Activated CD4-positive, alpha-beta T cell treated with anti-CD3 and anti-CD28 coated beads for 4 hours (primary cell): Measurements from ENCODE around the gene GMIP.

ENCODE experiments used
- DNase-seq, 2 donors: peaks; one replicate each; pipeline ENCODE4 v3.0.0-alpha.2; 2020

Gene GMIP

DNA sequence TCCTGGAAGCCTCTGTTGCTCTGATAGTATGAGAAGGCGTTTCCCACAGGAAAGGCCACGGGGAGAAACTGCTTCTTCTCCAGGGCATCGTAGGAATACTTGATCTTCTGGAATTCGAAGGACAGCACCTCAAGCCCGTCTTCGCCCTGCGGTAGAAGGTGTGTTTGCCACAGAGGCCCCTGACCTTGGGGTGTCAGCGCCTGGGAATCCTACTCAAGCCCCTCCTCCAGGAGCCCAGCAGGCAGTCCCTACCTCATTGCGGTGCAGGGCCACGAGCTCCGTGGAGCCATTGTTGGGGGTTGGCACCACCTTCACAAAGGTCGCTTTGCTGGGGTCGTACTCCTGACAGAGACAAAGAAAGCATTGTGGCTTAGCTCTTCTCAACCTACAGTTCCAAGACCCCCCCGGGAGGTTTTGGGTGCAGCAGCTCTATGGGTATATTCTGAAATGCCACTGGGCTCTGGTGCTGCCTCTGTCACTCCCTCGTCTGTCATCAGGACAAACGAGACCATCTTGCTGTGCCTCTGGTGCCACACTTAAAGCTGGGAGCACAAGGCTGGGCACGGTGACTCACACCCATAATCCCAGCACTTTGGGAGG lies 16.3 kb upstream of the GMIP start:
- DNase-seq, result no peak

DNA sequence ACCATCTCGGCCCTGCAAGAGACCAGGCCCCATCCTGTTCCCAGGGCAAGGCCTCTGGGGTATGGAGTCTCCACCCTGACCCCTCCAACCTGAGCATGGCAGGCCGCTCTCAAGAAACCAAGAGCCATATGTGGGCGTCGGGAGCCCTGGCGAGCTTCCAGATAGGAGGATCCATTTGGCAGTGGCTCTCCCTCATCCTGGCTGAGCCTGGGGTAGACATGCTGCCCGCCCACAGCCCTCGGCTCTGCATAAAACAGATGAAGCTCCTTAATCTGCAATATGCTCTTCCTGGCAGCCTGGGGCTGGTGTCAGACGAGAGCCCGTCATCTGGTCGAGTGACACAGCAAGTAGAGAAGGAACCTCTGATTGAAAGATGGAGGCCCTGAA lies 13.9 kb upstream of the GMIP start:
- DNase-seq, result no peak

DNA sequence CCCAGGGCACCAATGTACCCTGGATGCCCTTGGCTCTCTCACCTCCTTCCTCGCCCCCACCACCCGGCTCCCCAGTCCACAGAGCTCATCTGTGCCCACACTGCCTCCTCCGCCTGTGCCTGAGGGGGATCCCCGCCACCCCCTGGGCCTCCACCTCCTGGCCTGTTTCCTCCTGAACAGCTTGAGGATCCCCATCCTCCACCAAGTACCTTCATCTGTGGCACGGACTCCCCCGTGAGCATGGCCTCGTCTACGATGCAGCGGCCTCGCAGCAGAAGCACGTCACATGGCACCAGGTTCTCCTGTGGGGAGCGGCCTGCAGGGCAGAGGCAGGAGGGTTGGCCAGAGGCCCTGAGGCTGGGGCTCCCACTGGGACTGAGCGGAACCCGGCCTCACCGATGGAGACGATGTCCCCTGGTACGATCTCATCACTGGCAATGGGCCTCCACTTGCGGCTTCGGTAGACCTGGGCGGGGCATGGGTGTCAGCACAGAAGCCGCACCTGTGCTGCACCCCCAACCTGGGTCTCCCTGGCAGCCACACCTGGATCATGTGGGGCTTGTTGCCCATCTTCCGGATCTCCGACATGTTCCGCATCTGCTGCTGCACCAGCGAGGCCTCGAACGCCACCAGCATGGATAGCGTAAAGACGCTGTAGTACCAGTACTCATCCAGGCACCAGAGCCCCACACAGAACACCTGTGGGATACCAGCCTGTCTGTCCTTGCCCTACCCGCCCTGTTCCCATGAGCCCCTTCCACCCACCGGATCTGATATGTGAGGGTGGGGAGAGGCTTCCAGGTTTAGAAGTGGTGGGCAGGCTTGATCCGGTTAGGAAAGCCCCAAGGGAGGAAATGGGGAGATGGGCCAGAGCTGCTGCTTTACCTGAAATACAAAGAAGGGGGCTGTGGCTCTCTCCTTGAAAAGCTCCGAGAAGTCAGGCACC lies 13.3 kb upstream of the GMIP start:
- no peak for DNase-seq

DNA sequence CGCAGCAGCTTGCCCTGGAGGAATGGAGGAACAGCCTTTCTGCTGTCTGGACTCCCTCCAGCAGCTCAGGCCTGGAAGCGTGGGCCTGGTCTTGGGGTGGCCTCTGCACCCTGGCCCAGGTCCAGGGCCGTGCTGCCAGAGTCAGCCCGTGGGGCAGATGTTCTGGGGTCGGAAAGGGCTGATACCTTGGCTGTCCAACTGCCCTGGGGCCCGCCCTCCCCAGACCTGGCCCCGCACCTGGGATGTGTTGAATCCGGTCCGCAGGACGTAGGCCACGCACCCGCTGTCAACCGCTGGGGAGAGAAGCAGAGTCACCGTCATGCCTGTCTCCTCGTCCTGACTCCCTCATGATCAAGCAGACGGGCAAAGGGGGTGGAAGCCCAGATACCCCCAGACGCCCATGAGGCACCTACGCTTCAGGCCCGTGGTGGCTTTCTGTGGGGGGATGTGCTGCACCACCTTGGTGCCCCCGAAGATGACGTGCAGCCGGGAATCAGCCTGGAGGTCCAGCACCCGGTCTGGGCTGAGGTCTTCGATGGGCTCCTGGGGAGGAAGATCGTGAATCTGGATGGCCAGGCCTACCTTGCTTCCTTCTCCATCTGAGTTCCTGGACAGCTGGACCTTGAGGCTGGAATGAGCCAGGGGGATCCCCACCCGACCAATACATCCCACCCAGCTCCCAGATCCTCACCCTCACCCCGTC lies 12.3 kb upstream of the GMIP start:
- DNase-seq, result no peak

DNA sequence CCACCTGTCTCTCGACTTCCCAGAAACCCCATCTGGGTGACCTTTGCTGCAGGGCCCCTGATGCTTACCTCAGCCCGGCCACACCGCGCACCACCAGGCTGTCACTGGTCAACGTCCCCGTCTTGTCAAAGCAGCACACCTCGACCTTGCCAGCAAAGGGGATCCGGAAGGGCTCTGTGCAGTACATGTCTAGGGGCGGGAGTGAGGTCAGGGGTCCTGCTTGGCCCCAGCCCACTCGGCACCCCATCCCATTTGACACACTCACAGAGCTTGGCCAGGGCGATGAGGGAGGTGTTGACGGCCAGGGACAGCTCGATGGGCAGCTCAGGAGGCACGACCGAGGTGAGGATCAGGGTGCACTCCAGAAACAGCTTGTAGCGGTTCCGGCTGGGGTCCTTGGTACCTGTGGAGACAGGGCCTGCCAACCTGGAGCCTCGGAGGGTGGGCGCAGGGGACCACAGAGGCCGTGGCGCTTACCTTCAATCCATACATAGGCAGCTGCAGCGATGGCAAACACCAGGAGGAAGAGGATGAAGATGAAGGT lies 11.7 kb upstream of the GMIP start:
- DNase-seq, result no peak

DNA sequence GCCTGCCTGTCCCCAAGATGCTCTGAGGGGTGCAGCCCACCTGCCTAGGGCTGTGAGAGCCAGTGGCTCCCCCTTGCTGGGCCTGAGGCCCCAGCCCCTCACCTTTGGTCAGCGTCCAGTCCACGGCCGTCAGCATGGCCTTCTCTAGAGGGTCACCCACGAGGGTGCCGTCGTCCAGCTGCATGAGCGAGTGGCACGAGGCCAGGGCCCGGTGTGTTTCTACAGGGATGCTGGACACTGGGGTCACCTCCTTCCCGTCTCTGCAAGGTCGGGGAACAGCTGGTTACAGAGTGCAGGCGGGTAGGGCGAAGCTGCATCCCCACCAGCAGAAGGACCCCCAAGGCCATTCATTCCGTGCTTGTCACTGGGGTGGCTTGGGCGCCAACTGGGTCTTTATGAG lies 11.0 kb upstream of the GMIP start:
- no peak for DNase-seq

DNA sequence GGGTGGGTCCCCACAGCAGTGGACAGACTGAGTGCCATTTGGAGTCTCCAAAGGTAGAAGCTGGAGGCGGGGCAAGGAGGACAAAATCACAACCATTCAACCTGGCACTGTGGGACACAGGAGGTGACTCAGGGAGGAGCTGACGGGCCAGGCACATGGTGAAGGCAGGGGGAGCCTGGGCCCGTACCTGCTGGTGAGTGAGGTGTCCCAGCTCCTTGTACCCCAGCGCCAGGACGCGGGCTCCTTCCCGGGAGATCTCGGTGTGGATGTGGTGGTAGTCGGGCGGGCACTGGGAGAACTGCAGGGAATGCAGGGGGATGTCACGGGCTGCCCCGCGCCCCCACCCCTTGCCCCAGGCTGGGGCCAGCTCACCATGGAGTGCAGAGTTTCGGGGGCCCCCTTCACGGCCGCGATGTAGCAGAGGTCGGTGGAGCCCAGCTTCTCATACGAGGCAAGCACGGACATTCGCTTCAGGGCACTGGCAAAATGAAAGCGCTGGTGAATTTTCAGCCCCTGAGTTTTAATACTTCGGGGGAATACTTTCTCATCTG lies 10.2 kb upstream of the GMIP start:
- no peak for DNase-seq

DNA sequence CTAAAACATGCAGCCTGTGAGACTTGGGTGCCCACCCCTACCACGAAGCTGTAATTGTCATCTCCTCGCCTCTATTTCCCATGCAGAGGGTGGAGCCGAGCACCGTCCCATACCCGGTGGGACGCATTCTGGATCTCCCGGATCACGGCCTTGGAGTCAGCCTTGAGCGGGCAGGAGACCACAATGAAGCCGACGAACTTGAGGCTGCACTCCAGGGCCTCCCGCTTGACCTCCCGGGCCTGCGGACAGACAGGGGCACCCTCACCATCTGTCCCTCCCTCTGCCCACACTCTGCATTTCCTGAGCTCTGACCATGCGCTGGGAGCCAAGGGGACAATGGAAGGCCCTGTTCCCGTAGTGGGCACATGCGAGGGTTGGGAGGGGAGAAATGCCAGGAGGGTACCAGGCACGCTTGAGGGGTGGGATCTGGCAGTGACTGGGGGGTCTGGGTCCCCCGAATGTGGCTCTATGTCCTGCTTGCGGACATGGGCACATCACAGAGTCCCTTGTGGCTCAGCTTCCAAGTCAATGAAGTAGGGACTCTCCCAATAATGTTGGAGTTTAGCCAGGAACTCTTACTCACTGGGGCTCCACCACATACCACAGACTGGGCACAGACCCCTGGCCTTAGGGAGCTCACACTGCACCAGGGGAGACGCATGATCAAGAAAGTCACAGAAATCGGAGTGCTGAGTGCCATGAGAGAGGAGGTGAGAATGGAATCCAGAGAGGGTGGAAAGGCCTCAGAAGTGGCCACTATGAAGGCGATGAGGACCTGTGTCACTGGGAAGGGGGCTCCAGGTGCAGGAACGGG lies 9.2 kb upstream of the GMIP start:
- no peak for DNase-seq

DNA sequence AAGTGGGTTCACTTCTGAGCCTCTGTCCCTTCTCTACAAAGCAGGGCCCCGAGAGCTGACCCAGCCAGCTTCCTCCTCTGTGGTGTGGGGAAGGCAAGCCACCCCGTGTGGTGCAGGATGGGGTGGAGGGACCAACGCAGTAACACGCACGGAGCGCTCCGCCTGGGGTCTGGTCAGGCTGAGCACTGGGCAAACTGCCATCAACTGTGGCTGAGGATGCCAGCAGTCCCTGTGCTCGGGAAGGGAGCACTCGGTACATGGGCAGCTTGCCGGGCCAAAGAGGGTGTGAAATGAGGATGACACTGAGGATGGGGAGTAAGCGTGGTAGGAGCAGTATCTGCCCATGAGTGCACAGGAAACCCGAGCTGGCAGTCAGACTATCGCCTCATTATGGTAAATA lies 7.6 kb upstream of the GMIP start:
- no peak for DNase-seq

DNA sequence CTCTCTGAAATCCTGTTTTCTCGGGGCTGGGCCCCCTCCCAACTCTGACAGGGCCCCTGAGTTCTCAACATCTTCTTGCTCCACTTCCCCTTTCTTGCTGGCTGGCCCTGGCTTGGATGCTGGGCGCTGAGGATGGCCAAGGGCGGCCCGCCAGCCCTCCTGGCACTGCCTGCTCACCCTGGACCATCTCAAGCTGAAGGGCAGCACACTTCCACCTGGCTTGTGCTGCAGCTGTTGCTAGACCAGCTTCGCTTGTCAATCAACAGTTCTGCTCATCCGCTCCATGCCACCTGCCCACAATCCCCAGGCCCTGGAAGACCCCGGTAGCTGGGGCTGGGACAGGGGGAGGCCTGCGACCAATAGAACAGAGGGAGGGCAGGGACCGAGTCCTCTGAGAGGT lies 6.9 kb upstream of the GMIP start:
- no peak for DNase-seq

DNA sequence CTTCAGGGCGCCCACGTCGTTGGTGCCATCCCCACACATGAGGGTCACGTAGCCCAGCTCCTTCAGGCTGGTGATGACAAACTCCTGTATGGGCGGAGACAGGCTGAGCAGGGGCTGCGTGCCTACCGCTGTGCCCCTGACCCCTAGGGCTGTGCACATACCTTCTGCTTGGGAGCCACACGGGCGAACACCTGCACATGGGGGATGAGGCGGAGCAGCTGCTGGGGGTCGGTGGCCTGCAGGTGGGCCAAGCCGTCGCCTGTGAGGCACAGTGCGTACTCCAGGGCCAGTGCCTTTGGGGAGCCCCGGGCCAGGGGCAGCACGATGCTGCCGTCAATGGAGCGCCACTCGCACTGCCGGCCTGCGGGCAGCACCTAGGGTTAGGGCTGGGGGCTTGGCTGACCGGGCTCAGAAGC lies 6.1 kb upstream of the GMIP start:
- DNase-seq, result no peak

DNA sequence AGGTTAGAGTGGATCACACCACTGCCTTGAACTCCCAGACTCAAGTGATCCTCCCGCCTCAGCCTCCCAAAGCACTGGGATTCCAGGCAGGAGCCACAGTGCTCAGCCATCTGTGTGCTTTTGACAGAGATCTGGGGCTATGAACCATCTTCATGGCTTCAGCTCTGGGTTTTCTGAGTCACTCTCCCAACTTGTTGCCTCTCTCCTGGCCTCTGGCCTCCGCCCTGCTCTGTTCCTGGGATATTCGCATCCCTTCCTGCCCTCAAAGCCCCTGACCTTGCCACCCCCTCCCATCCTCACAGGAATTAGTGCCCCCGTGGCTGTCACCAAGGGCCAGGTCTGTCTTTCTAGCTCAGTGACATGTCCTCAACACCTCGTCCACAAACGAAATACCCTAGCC lies 5.7 kb upstream of the GMIP start:
- no peak for DNase-seq

DNA sequence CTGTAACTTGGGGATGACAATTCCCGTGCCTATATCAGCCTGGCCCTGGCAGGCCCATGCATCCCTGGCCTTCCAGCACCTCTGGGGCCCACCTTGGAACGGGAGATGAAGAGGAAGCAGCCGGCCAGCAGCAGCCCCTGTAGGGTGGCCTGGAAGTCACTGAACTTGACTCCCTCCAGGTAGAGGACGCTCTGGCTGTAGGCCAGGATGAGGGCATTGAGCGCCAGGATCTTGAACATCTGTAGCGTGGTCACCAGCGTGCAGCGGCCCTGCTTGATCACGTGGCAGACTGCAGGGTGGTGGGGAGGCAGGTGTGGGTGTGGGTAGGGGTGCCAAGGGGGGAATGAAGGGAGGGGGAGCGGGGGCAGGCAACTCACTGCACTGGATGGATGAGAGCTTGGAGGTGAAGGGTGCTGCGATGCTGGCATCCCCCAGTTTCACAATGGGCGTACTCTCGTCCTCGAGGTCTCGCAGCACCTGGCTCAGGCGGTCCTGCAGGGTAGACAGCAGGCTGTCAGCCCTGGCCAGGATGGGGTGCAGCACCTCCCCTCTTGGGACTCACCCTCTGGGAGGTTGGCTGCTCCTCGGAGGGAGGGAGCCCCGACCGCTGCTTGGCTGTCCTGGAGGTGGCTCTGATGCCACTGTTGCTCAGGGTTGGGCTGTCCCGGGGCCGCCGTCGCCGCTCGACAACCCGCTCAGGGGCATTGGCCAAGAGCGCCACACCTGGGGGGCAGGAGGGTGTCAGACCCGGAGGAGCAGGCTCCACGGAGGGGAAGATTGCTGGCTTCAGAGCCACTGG lies 3.8 kb upstream of the GMIP start:
- no peak for DNase-seq

DNA sequence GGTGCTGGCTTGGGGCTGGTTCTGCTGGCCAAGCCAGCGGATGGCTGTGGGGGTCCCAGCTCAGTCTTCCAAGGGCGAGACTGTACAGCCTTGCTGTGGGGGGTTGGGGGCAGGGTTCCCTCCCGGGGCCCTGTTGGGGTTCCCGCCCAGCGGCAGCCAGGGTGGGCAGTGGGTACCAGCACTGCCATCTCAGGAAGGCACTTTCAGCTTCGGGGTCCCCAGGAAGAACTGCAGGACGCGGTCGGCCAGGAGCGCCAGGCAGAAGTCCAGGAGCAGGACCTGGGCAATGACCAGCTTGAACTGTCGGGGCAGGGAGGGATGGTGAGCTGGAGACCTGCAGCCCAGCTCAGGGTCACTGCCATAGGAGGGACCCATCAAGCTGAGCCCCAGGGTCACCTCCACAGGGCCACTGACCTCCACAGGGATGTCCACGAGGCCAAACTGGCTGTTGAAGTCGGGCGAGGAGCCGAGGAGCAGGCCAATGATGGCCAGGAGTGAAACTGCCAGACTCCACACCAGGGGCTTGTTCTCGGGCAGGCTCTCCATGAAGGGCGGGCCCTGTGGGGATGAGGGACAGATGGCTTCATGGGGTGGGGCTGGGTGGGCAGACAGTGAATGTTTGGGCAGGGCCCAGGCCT lies 1.9 kb upstream of the GMIP start:
- DNase-seq, result no peak

DNA sequence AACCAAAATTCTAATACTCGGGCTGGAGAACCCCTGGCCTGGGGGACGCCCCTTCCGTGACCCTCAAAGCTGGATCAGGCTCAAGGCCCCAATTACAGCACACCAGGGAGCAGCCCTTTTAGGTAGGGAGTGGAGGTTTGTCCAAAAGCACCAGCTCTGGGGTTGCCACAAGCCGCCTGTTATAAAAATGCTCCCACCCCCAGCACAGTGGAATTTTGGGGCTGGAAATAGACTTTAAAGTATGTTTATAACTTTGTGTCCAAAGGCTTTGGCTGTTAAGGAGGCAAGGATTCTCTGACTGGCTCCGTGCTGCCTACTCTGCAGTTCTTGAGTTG lies 564 bp upstream of the GMIP start:
- DNase-seq, result no peak

DNA sequence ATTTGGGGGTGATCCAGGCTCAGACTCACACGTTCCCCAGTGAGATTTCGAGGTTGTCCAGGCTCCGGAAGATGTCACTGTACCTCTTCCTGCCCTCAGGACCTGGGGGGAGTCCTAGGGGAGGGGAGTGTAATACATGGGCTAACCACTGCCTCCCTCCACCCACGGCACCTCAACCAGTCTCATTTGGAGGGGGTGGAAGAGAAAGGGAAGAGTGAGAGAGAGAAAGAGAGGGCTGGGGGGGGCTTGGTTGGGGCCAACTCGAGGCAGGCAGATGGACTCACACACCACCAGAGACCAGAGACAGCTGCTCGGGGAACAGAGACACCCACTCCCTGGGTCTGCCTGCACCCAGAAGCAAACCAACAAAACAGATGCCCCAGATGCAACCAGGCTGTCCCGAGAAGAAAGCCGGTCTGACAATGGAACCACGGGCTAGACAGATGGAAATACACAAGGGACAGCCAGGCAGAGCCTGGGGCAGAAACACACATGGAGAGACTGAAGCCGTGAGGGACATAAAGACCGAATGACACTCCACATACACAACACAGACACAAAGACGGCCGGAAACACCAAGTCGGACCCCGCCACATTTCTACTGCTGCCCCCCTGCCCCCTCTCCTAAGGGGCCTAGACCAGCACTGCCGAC lies 825 bp downstream of the GMIP start:
- DNase-seq, result peak; percentile 48 to 62

DNA sequence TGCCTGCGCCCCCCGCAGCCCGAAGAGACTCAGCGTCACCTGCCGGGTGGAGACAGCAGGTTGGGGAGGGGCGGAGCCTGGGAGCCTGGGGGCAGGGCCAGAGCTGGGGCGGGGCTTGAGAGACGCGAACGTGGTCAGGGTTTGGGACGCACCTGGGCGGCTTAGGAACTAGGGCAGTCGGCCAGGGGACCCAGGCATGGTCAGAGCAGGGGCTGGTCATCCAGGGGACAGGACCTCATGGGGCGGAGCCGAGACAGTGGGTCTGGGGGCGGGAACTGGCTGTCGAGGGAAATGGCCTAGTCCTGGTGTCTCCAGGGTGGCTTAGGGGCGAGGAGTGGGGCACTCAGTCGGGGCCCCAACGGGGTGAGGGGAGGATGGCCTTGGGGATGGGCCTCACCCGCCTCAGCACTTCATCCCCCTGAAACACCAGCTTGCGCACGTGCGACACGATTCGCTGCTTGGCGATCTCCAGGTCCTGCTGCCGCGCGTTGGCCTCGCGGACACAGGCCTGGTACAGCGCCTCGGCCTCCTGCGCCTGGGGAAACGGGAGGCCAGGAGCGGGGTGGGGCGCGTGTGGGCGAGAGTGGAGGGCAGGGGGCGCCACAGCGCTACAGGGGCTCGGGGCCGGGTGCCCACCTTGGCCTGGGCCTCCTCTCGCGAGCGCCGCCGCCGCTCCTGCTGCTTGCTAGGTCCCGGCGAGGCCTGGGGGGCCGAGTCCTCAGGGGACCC lies 5.8 kb downstream of the GMIP start:
- no peak for DNase-seq

DNA sequence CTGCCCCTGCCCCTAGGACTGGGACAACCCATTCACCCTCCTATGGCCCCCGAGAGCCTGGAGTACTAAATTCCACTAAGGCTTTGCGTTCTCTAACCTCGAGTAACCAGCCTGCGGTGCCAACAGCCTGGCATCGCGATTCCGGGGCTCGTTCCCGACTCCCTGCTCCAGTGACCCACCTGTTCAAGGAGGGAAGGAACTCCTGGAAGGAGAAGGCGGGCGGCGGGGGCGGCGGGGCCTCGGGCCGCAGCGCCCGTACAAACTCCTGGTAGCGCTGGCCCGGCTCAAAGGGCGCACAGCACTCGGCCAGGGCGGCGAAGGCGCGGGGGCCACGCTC lies 6.3 kb downstream of the GMIP start:
- no peak for DNase-seq

DNA sequence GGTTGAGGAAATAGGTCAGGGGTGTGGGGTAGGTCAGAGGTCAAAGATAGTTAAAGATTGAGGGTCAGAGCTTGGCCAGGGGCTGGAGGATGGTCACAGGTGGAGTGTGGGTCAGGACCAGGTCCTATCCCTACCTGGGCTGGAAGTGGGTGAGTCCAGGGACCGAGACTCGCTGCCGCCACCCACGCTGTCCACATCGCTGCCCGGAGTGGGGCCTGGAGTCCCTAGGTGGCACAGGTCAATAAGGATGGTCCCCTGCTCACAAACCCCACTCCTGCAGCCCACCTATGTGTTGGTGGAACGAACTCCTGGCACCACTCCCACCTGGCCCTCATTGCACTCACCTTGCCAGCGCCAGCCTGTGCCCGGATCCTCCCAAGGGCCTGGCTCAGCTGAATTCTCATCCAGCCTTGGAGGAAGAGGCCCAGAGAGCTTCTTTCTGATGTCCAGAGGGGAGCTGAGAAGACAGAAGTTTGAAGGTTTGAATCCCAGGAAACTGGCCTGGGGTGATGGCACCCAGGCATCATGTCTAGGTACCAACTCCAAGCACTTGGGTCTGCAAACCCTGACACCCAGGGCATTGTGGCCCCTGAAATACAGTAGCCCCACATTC lies 6.8 kb downstream of the GMIP start:
- no peak for DNase-seq

DNA sequence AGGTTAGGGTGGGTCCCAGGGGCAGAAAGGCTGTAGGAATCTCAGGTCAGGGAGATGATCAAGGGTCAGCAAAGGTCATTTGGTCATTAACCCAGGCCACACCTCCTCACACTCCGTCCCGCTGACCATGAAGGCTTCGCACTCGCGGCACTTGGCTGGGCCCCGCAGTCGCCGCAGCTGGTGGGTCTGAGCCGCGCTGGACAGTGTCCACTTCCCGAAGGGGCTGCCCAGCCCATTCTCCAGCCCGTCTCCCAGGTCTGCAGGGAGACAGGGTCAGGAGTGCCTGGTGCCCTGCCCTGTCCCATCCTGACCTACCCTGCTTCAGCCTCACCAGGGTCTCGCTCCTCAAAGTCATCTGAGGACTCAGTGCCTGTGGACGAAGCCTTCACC lies 8.1 kb downstream of the GMIP start:
- no peak for DNase-seq
